GM10266 (cell line): ENCODE measurements around the gene PPARA.

Experiments
- DNase-seq: peaks from one replicate; pipeline ENCODE4 v3.0.0; 2012; ENCODE audit errors: extremely low spot score
- CTCF ChIP-seq: IDR thresholded peaks from 2 replicates; pipeline ENCODE4 v1.5.1; 2012; ENCODE audit warnings: mild to moderate bottlenecking, low read depth; ENCODE audit not compliant: control insufficient read depth, insufficient read depth; ENCODE audit errors: missing control alignments

Gene PPARA

GRCh38 chr22:46149512-46150033, 753 bp upstream of the PPARA start:
- TF ChIP-seq CTCF: no peak
- no peak for DNase-seq

- no peak for TF ChIP-seq CTCF
- DNase-seq: peak; percentile 83
Observed at GRCh38 chr22:46150655-46151477, 540 bp downstream of the PPARA start.

- no peak for DNase-seq
- no peak for TF ChIP-seq CTCF
Observed at GRCh38 chr22:46153930-46154329, 3.6 kb downstream of the PPARA start.

- DNase-seq: no peak
Observed at GRCh38 chr22:46156031-46156430, 5.7 kb downstream of the PPARA start.

GRCh38 chr22:46158283-46158682, 8.0 kb downstream of the PPARA start:
- TF ChIP-seq CTCF: no peak
- no peak for DNase-seq

More at GRCh38 chr22:46156031-46156430, 5.7 kb downstream of the PPARA start:
- TF ChIP-seq CTCF: no peak

- no peak for DNase-seq
- no peak for TF ChIP-seq CTCF
Observed at GRCh38 chr22:46159212-46159611, 8.9 kb downstream of the PPARA start.

GRCh38 chr22:46159777-46160176, 9.5 kb downstream of the PPARA start:
- DNase-seq: no peak
- no peak for TF ChIP-seq CTCF
